Endothelial cell of umbilical vein (primary cell): ENCODE data around the gene RAC2.

Source experiments
- EZH2 ChIP-seq: IDR thresholded peaks from 2 replicates; pipeline ENCODE4 v1.6.1; 2012; ENCODE audit warnings: borderline replicate concordance, low read depth, mild to moderate bottlenecking, moderate library complexity, low read length, inconsistent platforms; ENCODE audit not compliant: severe bottlenecking
- TF ChIP-seq, protein P1 (sequence below), 2 donors: IDR thresholded peaks; 1 replicate in 1 of 2; 2 replicates in 1 of 2; pipeline ENCODE4 v1.5.1; 2011; ENCODE audit warnings: low read length in 2 of 2, mild to moderate bottlenecking in 2 of 2, moderate library complexity in 2 of 2, control low read depth in 1 of 2, inconsistent platforms in 1 of 2, low read depth in 1 of 2; ENCODE audit not compliant: insufficient read depth in 1 of 2; ENCODE audit errors: extremely low read depth in 1 of 2

GRCh38 chr22:37262346-37262745 lies 18.3 kb upstream of the RAC2 start:
- TF ChIP-seq EZH2: no peak
- TF ChIP-seq, protein P1, sequence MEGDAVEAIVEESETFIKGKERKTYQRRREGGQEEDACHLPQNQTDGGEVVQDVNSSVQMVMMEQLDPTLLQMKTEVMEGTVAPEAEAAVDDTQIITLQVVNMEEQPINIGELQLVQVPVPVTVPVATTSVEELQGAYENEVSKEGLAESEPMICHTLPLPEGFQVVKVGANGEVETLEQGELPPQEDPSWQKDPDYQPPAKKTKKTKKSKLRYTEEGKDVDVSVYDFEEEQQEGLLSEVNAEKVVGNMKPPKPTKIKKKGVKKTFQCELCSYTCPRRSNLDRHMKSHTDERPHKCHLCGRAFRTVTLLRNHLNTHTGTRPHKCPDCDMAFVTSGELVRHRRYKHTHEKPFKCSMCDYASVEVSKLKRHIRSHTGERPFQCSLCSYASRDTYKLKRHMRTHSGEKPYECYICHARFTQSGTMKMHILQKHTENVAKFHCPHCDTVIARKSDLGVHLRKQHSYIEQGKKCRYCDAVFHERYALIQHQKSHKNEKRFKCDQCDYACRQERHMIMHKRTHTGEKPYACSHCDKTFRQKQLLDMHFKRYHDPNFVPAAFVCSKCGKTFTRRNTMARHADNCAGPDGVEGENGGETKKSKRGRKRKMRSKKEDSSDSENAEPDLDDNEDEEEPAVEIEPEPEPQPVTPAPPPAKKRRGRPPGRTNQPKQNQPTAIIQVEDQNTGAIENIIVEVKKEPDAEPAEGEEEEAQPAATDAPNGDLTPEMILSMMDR (IDR thresholded peaks at IDR 0.05; ENCODE audit: extremely low read depth in 1 of 2, insufficient read depth in 1 of 2, low read depth in 1 of 2, low read length in 2 of 2): no peak
